HG03354 (cell line): ENCODE measurements around the gene HENMT1.
A peak's percentile ranks its signal among the peaks of the same experiment; 100 is the strongest.
"Not testable (repeated sequence)": the region's sequence is repeated elsewhere in the genome, so short reads cannot be mapped to it uniquely, and the experiment has no call there.

Source experiments
- ATAC-seq: cut with Tn5 transposase; IDR thresholded peaks from one replicate; pipeline ENCODE4 v1.9.1; 2021; ENCODE audit warnings: mild to moderate bottlenecking; ENCODE audit not compliant: unreplicated experiment, poor library complexity, severe bottlenecking

Gene HENMT1

DNA sequence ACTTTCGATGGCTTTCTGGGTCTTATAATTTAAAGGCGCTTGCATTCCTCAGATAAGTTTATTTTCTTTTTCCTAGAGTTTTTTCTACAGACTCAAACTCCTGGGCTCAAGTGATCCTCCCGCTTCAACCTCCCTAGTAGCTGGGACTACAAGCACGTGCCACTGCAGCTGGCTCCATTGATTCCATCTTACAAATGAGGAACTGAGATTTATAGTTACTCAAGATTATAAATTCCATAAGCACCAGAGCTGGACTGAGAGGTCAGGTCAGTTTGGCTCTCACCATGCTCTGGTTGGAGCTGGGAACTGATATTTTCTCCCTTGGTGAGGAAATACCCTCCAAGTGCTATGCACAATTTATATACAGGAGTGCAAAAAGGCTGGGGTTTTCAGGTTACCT is 17.8 kb upstream of the HENMT1 start:
- ATAC-seq, result no peak

DNA sequence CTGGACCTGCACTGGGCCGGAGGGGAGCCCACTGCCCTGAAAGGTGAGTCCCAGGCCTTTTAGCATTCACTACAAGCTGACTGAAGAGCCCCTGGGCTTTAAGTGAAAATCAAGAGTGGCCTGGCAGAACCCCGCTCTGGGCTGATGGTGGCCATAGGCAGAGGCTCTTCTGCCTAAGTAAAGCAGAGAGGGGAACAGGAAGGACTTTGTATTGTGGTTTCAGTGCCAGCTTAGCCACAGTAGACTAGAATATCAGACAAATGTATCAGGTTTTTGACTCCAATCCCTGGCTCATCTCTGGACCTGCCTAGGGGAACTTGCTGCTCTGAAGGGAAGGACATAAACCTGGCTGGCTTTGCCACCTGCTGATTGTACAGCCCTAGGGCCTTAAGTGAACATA is 10.2 kb upstream of the HENMT1 start:
- ATAC-seq, result no peak

DNA sequence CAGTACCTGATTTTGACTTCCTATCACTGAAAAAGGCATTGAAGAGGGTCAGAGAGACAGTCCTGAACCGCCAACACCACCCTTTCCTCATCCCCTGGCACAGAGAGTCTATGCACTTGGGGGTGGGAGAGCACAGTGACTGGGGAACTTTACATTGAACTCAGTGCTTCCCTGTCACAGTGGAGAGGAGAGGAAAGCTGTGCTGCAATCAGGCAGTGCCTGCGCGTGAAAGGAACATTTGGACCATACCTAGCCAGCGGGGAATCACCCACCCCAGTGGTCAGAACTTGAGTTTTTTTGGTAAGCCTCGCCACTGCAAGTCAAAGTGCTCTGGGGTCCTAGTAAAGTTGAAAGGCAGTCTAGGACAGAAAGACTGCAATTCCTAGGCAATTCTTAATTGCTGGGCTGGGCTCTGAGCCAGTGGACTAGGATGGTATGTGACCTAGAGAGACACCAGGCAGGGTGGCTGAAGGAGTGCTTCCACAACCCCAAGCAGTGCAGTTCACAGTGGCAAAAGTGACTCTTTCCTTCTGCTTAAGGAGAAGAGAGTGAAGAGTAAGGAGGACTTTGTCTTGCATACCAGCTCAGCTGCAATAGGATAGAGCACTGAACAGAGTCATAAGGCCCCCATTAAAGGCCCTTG is 9.4 kb upstream of the HENMT1 start:
- ATAC-seq, result no peak

DNA sequence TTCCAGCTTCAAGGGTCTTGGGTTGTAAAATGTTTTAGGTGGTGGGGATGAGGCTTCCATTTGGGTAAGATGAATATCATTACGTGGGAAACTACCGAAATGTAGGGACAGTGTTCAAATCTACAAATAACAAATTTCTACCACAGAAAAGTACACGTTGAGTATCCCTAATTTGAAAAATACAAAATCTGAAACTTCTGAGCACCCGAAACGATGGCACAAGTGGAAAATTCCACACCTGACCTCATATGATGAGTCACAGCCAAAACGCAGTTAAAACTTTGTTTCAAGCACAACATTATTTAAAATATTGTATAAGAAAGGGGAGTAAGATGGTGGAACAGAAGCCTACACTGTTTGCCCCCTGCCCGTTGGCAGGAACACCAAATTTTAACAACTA is 8.8 kb upstream of the HENMT1 start:
- no peak for ATAC-seq

DNA sequence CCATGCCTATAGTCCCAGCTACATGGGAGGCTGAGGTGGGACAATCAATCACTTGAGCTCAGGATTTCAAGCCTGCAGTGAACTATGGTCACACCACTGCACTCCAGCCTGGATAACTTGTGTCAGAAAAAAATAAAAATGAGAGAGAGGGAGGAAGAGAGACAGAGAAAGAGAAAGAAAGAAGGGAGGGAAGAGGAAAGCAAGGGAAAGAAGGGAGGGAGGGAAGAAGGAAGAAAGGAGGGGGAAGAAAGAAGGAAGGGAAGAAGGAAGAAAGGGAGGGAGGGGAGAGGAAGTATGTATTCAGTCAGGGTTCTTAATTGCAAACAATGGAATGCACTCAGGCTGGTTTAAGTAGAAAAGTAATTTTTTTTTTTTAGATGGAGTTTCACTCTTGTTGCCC is 7.9 kb upstream of the HENMT1 start:
- ATAC-seq, result no peak

DNA sequence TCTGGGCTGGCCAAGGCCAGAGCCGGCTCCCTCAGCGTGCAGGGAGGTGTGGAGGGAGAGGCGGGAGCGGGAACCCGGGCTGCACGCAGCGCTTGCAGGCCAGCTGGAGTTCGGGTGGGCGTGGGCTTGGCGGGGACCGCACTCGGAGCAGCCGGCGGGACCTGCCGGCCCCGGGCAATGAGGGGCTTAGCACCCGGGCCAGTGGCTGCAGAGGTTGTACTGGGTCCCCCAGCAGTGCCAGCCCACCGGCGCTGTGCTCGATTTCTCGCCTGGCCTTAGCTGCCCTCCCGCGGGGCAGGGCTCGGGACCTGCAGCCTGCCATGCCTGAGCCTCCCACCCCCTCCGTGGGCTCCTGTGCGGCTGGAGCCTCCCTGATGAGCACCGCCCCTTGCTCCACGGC is 6.5 kb upstream of the HENMT1 start:
- not testable (repeated sequence) for ATAC-seq

DNA sequence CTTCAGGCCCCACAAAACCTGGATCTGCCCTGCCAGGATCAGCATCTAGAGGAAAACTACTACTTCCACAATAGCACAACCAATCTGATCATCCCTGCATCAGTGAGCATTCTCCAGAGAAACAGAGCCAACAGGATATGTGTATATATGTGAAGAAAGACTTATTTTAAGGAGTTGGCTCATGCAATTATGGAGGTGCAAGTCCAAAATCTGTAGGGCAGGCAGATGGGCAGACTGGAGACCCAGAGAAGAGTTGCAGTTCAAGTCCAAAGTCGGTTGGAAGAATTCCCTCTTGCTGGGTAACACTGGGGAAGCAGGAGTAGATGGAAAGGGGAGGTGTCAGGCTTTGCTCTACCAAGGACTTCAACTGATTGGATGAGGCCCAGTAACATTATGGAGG is 4.9 kb upstream of the HENMT1 start:
- no peak for ATAC-seq

DNA sequence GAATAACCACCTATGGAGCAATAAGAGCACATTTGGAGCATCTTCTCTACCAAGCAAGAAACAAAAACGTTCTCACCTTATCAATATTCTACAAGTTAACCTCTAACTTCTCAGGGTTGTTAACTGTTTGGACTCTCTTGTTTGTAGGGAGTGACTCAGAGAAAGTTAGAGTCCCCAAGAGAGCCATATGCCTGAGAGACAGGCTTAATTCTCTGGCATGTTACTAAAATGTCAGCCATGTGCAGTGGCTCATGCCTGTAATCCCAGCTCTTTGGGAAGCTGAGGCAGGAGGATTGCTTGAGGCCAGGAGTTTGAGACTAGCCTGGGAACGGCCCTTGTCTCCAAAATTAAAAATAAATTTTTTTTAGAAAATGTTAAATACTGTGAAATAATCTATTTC is 4.2 kb upstream of the HENMT1 start:
- ATAC-seq, result no peak

DNA sequence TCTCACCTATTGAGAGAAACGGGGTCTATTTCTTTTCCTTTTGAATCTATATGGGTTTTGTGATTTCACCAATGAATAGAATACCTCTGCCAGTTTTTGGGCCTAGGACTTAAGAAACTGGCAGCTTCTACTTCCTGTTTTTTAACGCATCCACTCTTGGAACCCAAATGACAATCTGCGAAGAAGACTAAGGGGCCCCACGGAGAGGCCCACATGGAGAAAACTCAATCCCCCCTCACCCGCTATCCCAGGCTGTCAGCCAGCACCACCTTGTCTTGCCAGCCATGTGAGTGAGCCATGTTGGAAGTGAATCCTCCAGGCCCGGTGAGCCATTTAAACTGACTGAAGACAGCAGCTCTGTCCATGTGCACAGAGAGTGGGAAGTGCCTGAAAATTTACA is 3.6 kb upstream of the HENMT1 start:
- no peak for ATAC-seq

DNA sequence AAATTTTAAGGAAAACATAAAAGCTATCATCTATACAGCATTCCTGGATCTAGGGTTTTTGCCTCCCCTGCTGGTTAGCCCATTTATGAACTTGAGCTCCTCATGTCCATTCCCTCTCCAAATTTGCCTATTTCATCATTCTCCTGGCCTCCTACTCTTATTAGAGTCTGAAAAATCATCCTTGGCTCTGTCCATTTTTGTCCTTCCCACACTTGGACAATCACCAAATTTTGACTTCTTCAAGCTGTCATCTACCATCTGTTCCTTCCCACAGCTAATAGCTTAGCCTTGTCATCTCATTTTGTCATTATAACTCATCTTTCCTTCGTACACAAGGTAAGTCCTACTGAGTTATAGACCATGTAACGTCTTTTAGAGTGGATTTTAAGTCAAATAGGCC is 2.2 kb upstream of the HENMT1 start:
- ATAC-seq, result no peak

DNA sequence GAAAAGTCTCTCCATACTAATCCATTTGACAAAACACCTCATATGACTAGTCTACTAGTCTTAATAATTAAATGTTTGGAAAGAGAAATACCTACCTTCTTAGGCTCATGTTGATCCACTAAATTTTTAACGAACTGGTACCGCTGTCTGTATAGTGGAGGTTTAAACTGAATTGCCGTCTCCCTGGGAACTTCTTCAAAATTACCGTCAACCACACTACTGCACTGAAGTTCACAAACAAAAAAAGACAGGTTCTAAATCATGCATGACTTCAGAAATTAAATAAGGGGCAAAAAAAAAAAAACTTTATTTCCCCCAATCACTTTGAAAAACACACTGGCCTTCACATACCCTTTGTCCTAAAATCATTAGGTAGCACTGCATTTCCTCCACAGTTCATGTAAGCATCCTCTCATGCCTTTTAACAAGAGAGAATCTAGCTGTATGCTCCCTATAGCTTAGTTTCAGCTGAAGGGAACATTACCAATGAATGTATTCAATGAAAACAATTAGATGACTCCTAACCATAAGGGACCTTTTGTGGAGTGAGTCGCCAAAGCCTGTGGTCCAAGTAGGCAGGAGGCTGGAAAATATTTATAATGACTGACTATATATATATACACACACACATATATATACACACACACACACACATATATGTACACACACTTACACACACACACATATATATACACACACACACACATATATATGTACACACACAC is 3.4 kb downstream of the HENMT1 start:
- no peak for ATAC-seq

DNA sequence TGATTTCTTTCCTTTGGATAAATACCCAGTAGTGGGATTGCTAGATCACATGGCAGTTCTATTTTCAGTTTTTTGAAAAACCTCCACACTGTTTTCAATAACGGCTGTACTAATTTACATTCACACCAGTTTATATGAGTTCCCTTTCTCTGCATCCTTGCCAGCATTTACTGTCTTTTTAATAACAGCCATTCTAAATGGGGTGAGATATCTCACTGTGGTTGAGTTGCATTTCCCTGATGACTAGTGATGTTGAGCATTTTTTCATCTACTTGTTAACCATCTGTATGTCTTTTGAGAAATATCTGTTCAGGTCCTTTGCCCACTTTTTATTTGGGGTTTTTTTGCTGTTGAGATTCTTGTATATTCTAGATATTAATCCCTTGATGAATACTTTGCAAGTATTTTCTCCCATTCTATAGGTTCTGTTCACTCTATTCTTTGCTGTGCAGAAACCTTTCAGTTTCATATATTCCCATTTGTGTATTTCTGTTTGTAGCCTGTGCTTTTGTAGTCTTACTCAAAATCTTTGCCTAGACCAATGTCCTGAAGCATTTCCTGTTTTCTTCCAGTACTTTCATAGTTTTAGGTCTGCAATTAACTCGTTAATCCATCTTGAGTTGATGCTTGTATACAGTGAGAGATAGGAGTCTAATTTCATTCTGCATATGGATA is 7.3 kb downstream of the HENMT1 start:
- ATAC-seq, result no peak

DNA sequence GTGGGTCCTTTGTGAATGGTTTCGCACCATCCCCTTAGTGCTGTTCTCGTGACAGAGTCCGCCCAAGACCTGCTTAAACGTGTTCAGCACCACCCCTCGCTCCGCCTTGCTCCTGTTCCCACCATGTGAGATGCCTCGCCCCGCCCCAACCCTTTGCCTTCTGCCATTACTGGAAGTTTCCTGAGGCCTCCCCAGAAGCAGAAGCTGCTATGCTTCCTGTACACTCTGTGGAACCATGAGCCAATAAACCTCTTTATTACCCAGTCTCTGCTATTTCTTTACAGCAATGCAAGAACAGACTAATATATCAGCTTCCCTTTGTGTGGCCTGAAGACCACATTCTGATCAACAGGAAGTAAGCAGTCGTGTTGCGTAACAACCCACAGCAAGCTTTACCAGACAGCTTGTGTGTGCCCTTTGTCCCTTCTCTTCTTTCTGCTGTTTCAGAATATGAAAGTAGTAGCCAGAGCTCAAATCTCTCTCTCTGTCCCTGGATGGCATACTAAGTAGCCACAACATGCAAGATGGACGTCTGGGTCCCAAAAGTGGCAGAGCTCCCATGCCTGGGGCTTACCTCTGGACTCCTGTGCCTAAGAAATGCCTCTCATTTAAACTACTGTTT is 14.1 kb downstream of the HENMT1 start:
- ATAC-seq, result peak; percentile 83

DNA sequence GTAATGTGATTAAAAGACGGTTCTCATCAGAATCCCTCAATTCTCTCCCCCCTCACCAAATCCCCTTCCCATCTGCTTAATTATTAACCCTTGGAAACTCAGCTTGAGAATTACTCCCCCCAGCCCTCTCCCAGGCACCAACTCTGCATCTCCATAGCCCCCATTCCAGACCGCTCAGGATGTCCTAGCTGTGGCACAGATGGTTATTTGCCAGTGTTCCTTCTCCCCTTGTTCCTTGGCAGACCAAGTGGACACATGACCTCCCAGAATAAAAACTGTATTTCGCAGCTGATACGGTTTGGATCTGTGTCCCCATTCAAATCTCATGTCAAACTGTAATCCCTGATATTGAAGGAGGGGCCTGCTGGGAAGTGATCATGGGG is 14.6 kb downstream of the HENMT1 start:
- no peak for ATAC-seq

DNA sequence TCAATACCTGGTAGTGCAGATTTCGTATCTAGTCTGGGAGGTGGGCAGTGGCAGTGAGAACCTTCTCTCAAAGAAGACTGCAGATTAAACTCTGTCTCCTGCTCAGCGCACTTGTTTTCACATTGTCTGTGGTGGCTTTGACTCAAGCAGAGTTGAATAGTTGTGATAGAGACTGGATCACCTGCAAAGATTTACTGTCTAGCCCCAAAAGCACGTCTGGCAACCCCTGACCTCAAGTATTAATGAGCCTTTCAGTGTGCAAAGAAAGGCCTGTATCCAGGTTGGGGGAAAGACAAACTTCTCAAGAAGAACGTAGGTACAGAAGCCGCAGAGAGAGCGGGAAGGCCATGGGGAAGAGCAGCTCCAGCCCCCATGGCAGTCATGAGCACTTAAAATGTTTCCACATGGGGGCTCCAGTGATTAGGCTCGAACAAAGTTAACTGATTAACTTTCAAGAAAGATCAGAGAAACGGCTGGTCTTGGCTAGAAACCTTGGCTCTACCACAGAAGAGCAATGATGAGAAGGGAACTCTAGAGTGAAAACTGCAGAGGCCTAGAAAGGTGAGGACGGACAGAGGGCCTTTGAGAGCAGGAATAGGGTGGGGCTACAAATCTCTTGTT is 15.2 kb downstream of the HENMT1 start:
- no peak for ATAC-seq

DNA sequence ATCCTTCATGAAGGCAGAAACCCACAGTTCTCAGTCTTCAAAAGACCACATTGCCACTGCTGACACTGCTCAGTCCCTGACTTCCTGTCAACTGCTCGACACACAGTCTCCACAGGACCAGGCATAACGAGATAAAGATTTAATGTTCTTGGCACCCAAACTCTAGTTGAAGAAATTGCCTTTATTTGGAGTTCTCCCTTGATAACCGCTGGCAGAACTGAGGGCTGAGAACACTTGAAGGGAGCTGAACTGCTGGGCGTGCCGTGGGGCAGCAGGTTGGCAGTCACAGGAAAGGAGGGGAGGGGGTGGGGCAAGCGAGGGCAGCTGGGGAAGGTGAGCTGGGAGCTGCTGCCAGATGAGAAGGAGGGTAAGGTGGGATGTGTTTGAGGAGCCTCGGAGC is 15.9 kb downstream of the HENMT1 start:
- no peak for ATAC-seq

DNA sequence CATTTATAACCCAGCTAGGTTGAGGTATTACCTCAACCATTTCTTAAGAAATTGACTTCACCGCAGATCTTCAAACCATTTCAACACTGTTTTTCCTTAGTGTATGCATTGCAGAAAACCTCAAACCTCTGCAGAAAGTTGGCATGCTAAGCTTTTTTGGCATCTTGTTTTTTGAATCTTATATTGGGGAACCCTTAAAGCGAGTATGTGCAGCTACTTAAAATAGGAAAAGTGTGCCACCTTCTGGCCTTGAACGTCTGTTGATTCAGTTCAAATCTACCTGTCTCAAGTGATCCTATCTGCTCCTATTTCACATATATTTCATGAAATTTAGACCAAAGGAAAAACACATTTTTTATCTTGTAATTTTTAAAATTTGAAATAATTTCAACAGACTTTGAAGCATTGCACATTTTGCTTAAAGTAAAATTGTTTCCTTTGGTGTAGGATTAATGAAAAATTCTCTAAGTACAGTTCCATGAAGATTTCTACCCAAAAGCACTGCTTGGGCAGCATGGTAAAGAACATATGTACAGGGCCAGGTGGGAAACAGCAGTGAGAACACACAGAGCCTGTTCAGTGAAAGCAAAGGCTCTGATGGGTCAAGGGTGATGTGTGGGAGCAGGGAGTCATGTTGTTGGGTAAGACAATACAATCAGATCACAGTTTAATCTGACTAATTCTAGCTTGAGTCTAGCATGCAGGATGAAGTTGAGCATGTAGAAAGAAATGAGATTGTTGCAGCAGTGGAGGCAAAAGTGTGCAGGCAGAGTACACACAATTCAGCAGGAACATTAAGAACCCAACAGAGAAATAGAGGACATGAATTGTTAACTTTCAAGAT is 17.2 kb downstream of the HENMT1 start:
- no peak for ATAC-seq

DNA sequence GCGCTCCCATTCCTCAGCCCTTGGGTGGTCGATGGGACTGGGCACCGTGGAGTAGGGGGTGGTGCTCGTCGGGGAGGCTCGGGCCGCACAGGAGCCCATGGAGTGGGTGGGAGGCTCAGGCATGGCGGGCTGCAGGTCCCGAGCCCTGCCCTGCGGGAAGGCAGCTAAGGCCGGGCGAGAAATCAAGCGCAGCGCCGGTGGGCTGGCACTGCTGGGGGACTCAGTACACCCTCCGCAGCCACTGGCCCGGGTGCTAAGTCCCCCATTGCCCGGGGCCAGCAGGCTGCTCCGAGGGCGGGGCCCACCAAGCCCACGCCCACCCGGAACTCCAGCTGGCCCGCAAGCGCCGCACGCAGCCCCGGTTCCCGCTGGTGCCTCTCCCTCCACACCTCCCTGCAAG is 20.0 kb downstream of the HENMT1 start:
- not testable (repeated sequence) for ATAC-seq

DNA sequence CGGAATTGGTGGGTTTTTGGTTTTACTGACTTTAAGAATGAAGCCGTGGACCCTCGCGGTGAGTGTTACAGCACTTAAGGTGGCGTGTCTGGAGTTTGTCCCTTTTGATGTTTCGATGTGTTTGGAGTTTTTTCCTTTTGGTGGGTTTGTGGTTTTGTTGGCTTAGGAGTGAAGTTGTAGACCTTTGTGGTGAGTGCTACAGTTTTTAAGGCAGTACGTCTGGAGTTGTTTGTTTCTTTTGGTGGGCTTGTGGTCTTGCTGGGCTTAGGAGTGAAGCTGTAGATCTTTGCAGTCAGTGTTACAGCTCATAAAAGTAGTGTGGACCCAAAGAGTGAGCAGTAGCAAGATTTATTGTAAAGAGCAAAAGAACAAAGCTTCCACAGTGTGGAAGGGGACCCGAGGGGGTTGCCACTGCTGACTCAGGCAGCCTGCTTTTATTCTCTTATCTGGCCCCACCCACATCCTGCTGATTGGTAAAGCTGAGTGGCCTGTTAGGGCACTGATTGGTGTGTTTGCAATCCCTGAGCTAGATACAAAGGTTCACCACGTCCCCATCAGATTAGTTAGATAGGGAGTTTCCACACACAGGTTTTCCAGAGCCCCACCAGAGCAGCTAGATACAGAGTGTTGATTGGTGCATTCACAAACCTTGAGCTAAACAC is 20.9 kb downstream of the HENMT1 start:
- no peak for ATAC-seq
